Neutrophil (primary cell): ENCODE results near the gene THOC6.
A peak's percentile ranks its signal among the peaks of the same experiment; 100 is the strongest.

Experiments used
- H3K27ac ChIP-seq: fragments of 200-600 bp; sonication (generic); 2 replicates; pipeline ENCODE4 v1.5.1; 2016; ENCODE audit warnings: mild to moderate bottlenecking, moderate library complexity
- H3K27me3 ChIP-seq: fragments of 200-600 bp; sonication (generic); 2 replicates; pipeline ENCODE4 v1.6.0; 2016; ENCODE audit warnings: mild to moderate bottlenecking
- H3K36me3 ChIP-seq: fragments of 200-600 bp; sonication (generic); 2 replicates; pipeline ENCODE4 v1.5.1; 2017
- H3K4me1 ChIP-seq, 2 experiments: fragments of 200-600 bp in 1 of 2; sonication (generic) in 1 of 2; 1 replicate in 1 of 2; 2 replicates in 1 of 2; pipeline versions ENCODE4 v1.5.1 to v1.6.1; 2013 to 2016; ENCODE audit warnings: low read depth in 1 of 2, low read length in 1 of 2, mild to moderate bottlenecking in 1 of 2, moderate library complexity in 1 of 2; ENCODE audit not compliant: control insufficient read depth in 1 of 2, insufficient read depth in 1 of 2
- H3K4me3 ChIP-seq, 2 experiments: fragments of 200-600 bp in 1 of 2; sonication (generic) in 1 of 2; 1 replicate in 1 of 2; 2 replicates in 1 of 2; pipeline ENCODE4 v1.5.1; 2013 to 2016; ENCODE audit warnings: low read depth in 1 of 2, low read length in 1 of 2, mild to moderate bottlenecking in 1 of 2, moderate library complexity in 1 of 2
- H3K9me3 ChIP-seq: fragments of 200-600 bp; sonication (generic); 2 replicates; pipeline ENCODE4 v1.5.1; 2016
- CTCF ChIP-seq: fragments of 200-600 bp; sonication (generic); IDR thresholded peaks from 2 replicates; pipeline ENCODE4 v1.5.1; 2016; ENCODE audit warnings: antibody characterized with exemption

THOC6 gene

GRCh38 chr16:3017794-3018506 is 5.9 kb upstream of the THOC6 start, which contains the start of gene CLDN6:
Gene CLDN6, minus strand, starts transcription at chr16:3018183. Its CDS starts 2,162 bp downstream, at chr16:3016021.
- peaks cover 38 to 51% of the 10 kb centered on the region in 2 experiments for H3K4me1 ChIP-seq
- TF ChIP-seq CTCF, result peak; percentile 14
- peak within 1 kb of the TSS; percentile 11 for H3K27ac ChIP-seq
- H3K36me3 ChIP-seq, result peaks cover 30% of the 10 kb centered on the region
- peaks cover 22% of the 10 kb centered on the region for H3K27me3 ChIP-seq
- H3K4me3 ChIP-seq, result peak within 1 kb of the TSS in 1 of 2 experiments; percentile 21
- H3K9me3 ChIP-seq, result no peaks in the 10 kb centered on the region

GRCh38 chr16:3019594-3020246 is 4.1 kb upstream of the THOC6 start:
- peak overlapping the region; percentile 90 for H3K27ac ChIP-seq

GRCh38 chr16:3020247-3020603 is 3.6 kb upstream of the THOC6 start, which contains the start of gene TNFRSF12A:
Gene TNFRSF12A, plus strand, starts transcription at chr16:3020368. Its CDS starts 30 bp downstream, at chr16:3020398.
- Histone ChIP-seq H3K27me3 (peaks cover 22% of the 10 kb centered on the region), H3K9me3 (no peaks in the 10 kb centered on the region), H3K36me3 (peaks cover 14% of the 10 kb centered on the region), H3K27ac (peak within 1 kb of the TSS; percentile 90), H3K4me3 (peak within 1 kb of the TSS; percentile 83 to 95), H3K4me1 (peaks cover 52 to 66% of the 10 kb centered on the region in 2 experiments)
- TF ChIP-seq CTCF, result peak; percentile 77

More at GRCh38 chr16:3019594-3020246, 4.1 kb upstream of the THOC6 start:
- H3K9me3 ChIP-seq, result no peaks in the 10 kb centered on the region
- H3K4me1 ChIP-seq, result peaks cover 52 to 66% of the 10 kb centered on the region in 2 experiments
- H3K36me3 ChIP-seq, result peaks cover 18% of the 10 kb centered on the region
- H3K4me3 ChIP-seq, result peak overlapping the region; percentile 83 to 95
- peaks cover 22% of the 10 kb centered on the region for H3K27me3 ChIP-seq
- no peak for TF ChIP-seq CTCF

GRCh38 chr16:3020604-3021448 is 3.0 kb upstream of the THOC6 start:
- Histone ChIP-seq H3K4me3 (peak overlapping the region; percentile 83 to 95), H3K9me3 (no peaks in the 10 kb centered on the region), H3K27me3 (peaks cover 22% of the 10 kb centered on the region), H3K4me1 (peaks cover 52 to 66% of the 10 kb centered on the region in 2 experiments), H3K36me3 (peaks cover 14% of the 10 kb centered on the region), H3K27ac (peak overlapping the region; percentile 90)
- no peak for TF ChIP-seq CTCF

- Histone ChIP-seq H3K4me1 (peaks cover 52 to 66% of the 10 kb centered on the region in 2 experiments), H3K36me3 (peaks cover 14% of the 10 kb centered on the region), H3K4me3 (peak overlapping the region; percentile 83 to 95), H3K27me3 (peaks cover 22% of the 10 kb centered on the region), H3K27ac (peak overlapping the region; percentile 90), H3K9me3 (no peaks in the 10 kb centered on the region)
- TF ChIP-seq CTCF, result peak; percentile 46
These were observed 2.2 kb upstream of the THOC6 start for GRCh38 chr16:3021449-3022207.
